Motor neuron (in vitro differentiated cells): ENCODE data around the gene RNPEPL1. TPM values are rescaled to one million over a fixed set of nuclear protein-coding genes. Genes with fewer than 3 reads are reported as not detected.

Experiments used
- ATAC-seq, 8 experiments: fragments of 200-7000 bp; cut with Tn5 transposase; replicated peaks in 6 of 8; 2 replicates each; pipeline ENCODE4 v1.8.0; 2021; ENCODE audit warnings: mild to moderate bottlenecking in 8 of 8, moderate library complexity in 8 of 8
- H3K27ac ChIP-seq, 2 donors: fragments of 250-450 bp; sonication (Bioruptor Pico); 2 replicates each; pipeline ENCODE4 v1.9.0; 2021; ENCODE audit warnings: antibody characterized with exemption in 2 of 2, mild to moderate bottlenecking in 2 of 2, moderate library complexity in 1 of 2
- H3K4me1 ChIP-seq, 2 donors: fragments of 250-450 bp; sonication (Bioruptor Pico); replicated peaks in 1 of 2; 2 replicates each; pipeline ENCODE4 v1.6.1; 2021; ENCODE audit warnings: antibody characterized with exemption in 2 of 2, mild to moderate bottlenecking in 2 of 2, moderate library complexity in 1 of 2
- H3K4me3 ChIP-seq, 5 donors: fragments of 250-450 bp; sonication (Bioruptor Pico); 2 replicates each; pipeline ENCODE4 v1.9.0; 2021; ENCODE audit warnings: antibody characterized with exemption in 5 of 5, mild to moderate bottlenecking in 5 of 5, moderate library complexity in 4 of 5
- WGBS, 10 experiments: fragments of 450-650 bp; shearing (Covaris generic); methylation state at CpG; one replicate each; pipeline ENCODE4 v1.0.0; 2022; 5-methylcytosine and 5-hydroxymethylcytosine counted together
- in situ Hi-C, 9 experiments: fragments of 400-800 bp; cut with MboI; loops; one replicate each; pipeline ENCODE4 v1.15.0; 2021; ENCODE audit warnings: low sequenced_read_pairs in 9 of 9, low pct_unique_long_range_greater_than_20kb in 2 of 9; ENCODE audit not compliant: unreplicated experiment in 9 of 9
- total RNA-seq, 8 experiments: library from RNA; unstranded; fragments of 300-600 nt; gene quantifications; 2 replicates each; pipeline versions ENCODE4 v1.2.3 to v1.2.4, GENCODE V29; 2022

Gene RNPEPL1
- total RNA-seq, 8 experiments from 2014 or later = 3.4 to 32.6 (median 6.5) TPM

GRCh38 chr2:240572141-240573031 is 4.1 kb downstream of the RNPEPL1 start:
- in situ Hi-C loops = no loop called here
- Histone ChIP-seq H3K4me1 (peaks cover 11 to 16% of the 10 kb centered on the region in 2 donors), H3K4me3 (no peak overlapping the region), H3K27ac (no peak overlapping the region)
- 43 to 100% (median 98%) methylated on average over 1 to 5 of the region's 30 CpGs; no CpG with 5 or more reads in 6 of the 10 experiments for WGBS, 10 experiments
- ATAC-seq = no peak

GRCh38 chr2:240573071-240573515 is 4.8 kb downstream of the RNPEPL1 start:
- ATAC-seq = no peak
- Histone ChIP-seq H3K4me1 (peaks cover 9 to 11% of the 10 kb centered on the region in 2 donors), H3K4me3 (no peak overlapping the region), H3K27ac (no peak overlapping the region)
- 93 to 100% methylated on average over 2 to 3 of the region's 20 CpGs; no CpG with 5 or more reads in 8 of the 10 experiments for WGBS, 10 experiments
- in situ Hi-C loops = no loop called here

GRCh38 chr2:240573516-240574385 is 5.5 kb downstream of the RNPEPL1 start:
- 100% methylated on average over 1 of the region's 37 CpGs; no CpG with 5 or more reads in 9 of the 10 experiments for WGBS, 10 experiments
- no peak overlapping the region for H3K27ac ChIP-seq

GRCh38 chr2:240574386-240575100 is 6.3 kb downstream of the RNPEPL1 start:
- Histone ChIP-seq H3K27ac (no peak overlapping the region), H3K4me1 (peaks cover 5% of the 10 kb centered on the region in 2 donors), H3K4me3 (no peak overlapping the region)
- ATAC-seq = no peak
- in situ Hi-C loops = no loop called here
- WGBS, 10 experiments = 75 to 98% (median 82%) methylated on average over 2 to 8 of the region's 21 CpGs; no CpG with 5 or more reads in 7 of the 10 experiments

More at GRCh38 chr2:240573516-240574385, 5.5 kb downstream of the RNPEPL1 start:
- Histone ChIP-seq H3K4me1 (peaks cover 9 to 11% of the 10 kb centered on the region in 2 donors), H3K4me3 (no peak overlapping the region)
- in situ Hi-C loops = no loop called here
- no peak for ATAC-seq

- in situ Hi-C loops = no loop called here
Observed at GRCh38 chr2:240575101-240575965, 7.0 kb downstream of the RNPEPL1 start.

GRCh38 chr2:240576036-240576435 is 7.8 kb downstream of the RNPEPL1 start:
- no peak for ATAC-seq
- Histone ChIP-seq H3K4me3 (no peak overlapping the region), H3K27ac (no peak overlapping the region), H3K4me1 (no peaks in the 10 kb centered on the region)
- in situ Hi-C loops = no loop called here
- 30 to 100% (median 80%) methylated on average over 1 to 4 of the region's 6 CpGs; no CpG with 5 or more reads in 5 of the 10 experiments for WGBS, 10 experiments

More at GRCh38 chr2:240575101-240575965, 7.0 kb downstream of the RNPEPL1 start:
- H3K4me1 ChIP-seq = no peaks in the 10 kb centered on the region
- H3K27ac ChIP-seq = no peak overlapping the region
- WGBS, 10 experiments = 97 to 100% methylated on average over 2 to 6 of the region's 23 CpGs; no CpG with 5 or more reads in 8 of the 10 experiments
- ATAC-seq = peak in 2 of 8 experiments; percentile 14 to 51
- no peak overlapping the region for H3K4me3 ChIP-seq

GRCh38 chr2:240576436-240577205 is 8.3 kb downstream of the RNPEPL1 start:
- peak in 1 of 8 experiments; percentile 2 for ATAC-seq
- Histone ChIP-seq H3K4me1 (no peaks in the 10 kb centered on the region), H3K27ac (no peak overlapping the region), H3K4me3 (no peak overlapping the region)
- in situ Hi-C loops = no loop called here
- 80 to 100% (median 93%) methylated on average over 1 to 9 of the region's 32 CpGs; no CpG with 5 or more reads in 7 of the 10 experiments for WGBS, 10 experiments

- no peak overlapping the region for H3K4me3 ChIP-seq
- in situ Hi-C loops = no loop called here
- ATAC-seq = peak in 4 of 8 experiments; percentile 3 to 5 (median 4)
- H3K27ac ChIP-seq = no peak overlapping the region
- WGBS, 10 experiments = 60 to 100% (median 90%) methylated on average over 1 to 5 of the region's 26 CpGs; no CpG with 5 or more reads in 5 of the 10 experiments
- no peaks in the 10 kb centered on the region for H3K4me1 ChIP-seq
Observed at GRCh38 chr2:240577281-240578109, 9.2 kb downstream of the RNPEPL1 start.

- Histone ChIP-seq H3K4me1 (no peaks in the 10 kb centered on the region), H3K27ac (no peak overlapping the region), H3K4me3 (no peak overlapping the region)
- in situ Hi-C loops = no loop called here
- WGBS, 10 experiments = no CpG with 5 or more reads among the region's 9 CpGs
- peak in 4 of 8 experiments; percentile 1 to 9 (median 6) for ATAC-seq
Observed at GRCh38 chr2:240578110-240578450, 9.8 kb downstream of the RNPEPL1 start.

- in situ Hi-C loops = no loop called here
- whole genome bisulfite sequencing, 10 experiments = no CpG with 5 or more reads among the region's 8 CpGs
- Histone ChIP-seq H3K4me1 (no peaks in the 10 kb centered on the region), H3K27ac (no peak overlapping the region), H3K4me3 (no peak overlapping the region)
- ATAC-seq = peak in 2 of 8 experiments; percentile 1 to 2
Observed at GRCh38 chr2:240578488-240578887, 10.2 kb downstream of the RNPEPL1 start.
